Hematopoietic multipotent progenitor cell treated with erythropoietin and hydrocortisone succinate and interleukin-3 and kit ligand, for 8 days (in vitro differentiated cells): ENCODE data around the gene CYS1.
"Not testable (repeated sequence)": the region's sequence is repeated elsewhere in the genome, so short reads cannot be mapped to it uniquely, and the experiment has no call there.

Source experiments
- DNase-seq: peaks from one replicate; pipeline ENCODE4 v3.0.0-alpha.2; 2015

The CYS1 gene

DNA sequence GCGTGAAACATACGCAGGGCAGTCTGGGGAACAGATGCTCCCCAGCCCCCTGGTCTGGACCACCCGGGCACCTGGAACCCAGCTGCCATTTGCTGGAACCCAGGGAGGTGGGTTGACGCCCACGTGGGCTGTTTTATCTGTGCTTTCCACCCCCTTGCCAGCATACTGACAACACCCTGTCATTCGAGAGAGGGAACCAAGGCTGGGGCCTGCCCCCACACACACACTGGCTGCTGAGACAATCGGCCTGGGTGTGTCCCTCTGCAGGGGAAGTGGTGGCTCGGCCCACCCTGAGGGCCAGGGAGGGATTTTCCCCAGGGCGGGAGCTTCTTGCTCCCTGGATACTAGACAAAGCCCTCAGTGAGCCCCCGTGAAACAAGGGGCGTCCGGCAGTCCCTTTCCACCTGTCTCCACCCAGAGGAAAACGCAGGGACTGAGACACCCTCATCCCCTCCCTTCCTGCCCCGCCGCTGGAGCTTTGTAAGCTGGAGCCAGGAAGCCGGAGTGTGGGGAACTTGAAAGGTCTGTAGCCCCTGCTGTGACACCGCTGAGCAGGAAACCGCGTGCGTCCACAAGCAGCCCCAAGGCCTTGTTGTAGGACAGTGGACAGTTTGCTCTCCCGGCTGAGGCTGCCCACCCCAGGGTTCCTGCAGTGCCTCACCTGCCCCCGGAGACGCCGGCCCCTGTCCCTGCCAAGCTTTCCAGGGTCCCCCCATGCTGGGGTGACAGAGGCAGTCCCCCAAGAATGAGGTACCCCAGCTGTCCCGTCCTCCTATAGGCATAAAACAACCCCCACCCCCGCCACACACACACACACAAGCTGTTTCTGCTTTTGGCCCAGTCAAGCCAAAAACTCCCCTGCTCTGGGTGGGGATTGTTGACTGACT, 51.0 kb downstream of the CYS1 start:
- peak; percentile 98 for DNase-seq

DNA sequence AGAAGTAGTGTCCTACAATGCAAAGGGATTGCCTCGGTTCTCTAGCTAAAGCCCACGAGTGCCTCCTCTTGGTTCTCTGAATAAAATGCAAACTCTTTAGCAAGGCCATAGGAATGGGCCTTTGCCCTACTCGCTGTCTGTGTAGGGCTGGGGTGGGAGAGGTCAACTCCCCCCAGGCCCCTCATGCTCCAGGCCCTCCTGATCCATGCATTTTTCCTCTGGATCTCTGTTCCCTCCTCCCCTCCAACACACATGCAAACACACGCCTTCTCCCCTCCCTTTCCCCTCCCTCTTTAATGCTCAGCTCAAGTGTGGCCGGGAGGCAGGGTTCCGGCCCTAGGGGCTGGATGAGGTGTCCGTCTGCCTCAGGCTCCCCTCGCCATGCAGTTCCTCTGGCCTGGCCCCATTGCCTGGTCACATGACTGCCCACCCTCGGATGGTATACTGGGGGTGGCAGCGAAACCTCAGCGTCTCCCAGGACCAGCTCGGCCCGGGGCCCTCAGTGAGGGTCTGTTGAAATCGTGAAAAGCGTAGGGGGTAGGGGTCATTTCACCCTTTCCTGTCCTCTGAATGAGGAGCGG, 51.7 kb downstream of the CYS1 start:
- no peak for DNase-seq

DNA sequence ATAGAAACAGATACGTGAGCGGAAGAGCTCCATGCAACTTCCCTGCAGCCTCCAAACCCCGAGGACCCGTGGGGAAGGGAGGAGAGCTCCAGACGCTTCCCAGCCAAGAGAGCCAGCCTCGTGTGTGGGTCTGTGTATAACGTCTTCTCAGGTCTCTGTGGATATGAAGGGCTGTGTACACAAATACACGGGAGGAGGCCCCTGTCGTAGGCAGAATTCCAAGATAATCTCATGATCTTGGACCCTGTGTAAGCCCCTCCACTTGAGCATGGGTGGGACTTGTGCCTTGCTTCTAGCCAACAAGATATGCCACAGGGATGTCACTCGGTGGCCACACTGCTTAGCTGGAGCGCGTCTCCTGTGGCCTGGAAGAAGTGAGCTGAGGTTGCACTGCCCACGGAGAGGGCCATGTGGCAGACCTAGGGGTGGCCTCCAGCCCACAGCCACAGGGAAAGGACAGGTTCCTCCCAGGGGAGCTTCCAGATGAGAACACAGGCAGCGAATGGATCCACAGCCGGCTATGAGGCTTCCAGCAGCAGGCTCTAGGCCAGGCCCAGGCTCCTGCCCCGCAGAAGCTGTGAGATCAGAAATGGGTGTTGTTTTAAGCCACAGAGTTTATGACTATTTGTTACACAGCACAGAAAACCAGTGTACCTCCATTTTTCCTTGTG, 52.4 kb downstream of the CYS1 start:
- DNase-seq = no peak

DNA sequence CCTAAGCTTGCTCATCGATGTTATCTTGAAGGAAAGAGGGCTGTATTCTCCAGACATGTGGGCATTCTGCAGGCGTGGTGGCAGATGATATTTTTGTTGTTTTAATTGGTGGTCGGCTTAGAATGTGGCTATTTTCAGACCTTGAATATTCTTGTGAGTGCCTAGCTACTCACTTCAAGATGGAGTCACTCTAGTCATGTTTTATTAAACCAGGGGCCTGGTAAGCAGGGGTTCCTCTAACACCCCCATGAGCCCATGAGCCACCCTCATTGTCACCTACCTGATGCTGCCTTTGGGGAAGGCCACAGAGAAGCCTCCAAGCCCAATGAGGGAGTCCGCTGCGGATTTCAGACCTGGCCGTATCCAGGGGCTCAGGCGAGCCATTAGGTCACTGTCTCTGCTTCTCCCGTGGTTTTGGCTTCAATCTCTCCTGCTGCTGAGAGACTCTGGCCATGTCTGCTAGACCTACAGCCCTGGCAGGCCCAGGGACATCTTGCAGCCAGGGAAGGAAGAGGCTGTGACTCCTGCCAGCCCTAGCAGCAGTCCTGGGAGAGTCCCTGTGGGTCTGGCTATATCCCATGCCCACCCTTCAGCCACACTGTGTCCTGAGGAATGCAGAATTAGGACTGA, 53.2 kb downstream of the CYS1 start:
- no peak for DNase-seq

DNA sequence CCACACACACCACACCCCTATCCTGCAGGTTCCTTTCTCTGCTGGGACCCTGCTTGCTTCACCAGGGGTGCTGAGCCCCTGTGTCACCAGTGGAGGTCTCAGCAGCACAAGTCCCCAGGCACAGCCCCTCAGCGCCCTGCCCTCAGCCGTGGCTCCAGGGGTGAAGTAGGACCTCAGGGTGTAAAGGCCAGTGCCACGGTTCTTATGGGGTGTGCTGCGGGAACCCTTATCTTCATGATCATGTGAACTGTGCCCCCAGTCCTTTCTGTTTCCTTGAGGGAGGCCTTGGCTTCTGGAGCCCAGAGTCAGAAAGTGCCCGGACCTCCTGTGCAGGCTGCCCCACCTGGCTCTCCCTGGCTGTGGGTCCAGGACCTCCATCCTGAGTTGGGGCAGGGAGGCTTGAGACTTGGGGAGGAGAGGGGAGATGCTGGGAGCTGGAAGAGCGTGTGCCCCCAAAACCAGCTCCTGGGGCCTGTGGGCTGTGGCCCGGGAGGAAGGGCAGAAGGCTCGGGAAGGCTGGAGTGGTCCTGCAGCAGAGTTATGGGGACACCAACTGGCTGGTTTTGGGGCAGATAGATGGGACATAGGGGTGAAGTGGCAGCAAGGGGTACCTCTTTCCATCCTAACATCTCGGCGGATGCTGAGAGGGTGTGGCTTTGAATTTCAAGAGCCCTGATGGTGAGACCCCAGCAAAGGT, 57.1 kb downstream of the CYS1 start:
- no peak for DNase-seq

DNA sequence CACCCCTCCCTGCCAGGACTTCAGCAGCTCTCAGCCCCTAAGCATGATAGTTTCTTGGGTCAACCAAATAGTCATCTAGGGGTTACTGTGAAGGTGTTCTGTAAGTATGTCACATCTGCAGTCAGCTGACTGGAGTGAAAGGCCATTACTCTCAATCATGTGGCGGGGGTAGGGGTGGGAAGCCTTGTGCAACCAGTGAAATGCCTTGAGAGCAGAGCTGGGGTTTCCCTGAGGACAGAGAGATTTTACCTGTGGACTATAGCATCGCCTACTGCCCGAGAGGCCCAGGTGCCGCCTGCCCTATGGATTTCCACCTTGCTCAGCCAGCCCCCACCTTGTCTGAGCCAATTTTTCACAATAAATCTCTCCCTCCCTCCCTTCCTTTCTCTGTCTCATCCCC, 57.8 kb downstream of the CYS1 start:
- no peak for DNase-seq

DNA sequence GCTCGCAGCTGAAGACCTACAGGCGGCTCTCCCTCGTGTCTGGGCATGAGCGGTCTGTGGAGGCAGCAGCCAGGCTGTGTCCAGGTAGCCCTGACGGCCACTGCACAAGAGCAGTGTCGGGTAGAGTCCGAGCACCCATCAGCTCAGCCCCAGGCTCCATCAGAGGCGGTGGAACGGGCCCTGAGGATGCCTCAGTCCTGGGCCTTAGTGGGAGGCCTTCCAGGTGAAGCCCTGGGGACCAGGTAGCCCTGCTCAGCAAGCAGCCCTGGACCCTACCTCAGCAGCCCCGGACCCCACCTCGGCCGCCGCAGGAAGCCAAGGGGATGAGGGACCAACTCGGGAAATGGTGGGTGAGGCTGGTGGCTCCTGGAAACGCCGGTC, 58.2 kb downstream of the CYS1 start:
- no peak for DNase-seq

DNA sequence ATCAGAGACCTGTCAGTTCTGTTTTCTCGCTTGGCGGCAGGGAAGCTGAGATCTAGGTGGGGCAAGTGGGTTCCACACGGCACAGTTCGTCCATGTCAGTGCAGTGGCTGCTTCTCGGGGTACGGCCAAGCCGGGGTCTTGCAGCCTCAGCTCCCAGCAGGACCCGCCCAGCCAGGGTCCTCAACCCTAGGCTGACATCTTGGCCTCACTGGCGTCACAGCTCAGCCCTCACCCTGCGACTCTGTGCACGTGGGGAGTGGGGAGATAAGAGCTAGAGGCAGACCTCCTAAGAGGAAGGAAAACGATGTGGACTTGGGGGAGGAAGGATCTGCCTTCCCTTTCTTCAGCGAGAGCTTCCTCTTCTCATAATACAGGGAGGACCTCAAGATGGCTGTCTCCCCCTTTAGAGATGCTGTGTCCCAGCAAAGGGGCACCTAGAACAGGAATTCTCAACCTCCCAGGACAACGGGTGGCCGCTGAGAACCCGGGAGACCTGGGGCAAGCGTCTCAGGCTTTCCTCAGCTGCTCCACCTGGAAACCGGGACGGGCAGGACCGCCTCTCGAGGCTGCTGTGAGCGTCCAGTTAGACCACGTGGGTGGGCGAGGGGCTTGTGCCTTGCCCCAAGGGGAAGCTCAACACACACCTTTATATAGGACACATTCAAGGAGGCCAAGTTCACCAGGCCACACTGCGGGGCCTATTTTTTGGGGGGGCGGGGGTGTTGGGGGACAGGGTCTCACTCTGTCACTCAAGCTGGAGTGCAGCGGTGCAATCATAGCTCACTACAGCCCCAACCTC, 60.4 kb downstream of the CYS1 start:
- DNase-seq = no peak

DNA sequence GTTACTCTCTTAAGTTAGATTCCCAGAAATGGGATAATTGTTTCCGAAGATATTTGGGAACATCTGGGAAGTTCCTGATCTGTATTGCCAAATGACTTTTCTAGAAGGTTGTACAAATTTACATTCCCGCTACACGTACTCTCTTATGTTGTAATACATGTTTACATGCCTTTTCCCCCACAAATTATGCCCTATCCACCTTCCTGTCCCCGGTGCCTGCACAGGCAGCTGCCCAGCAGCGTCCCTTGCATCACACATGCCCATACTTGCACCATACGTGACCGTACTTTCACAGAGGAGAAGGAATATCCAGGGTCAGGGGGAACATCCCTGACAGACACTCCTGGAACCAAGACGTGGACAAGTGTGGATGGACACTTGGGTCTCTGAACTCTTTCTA, 61.0 kb downstream of the CYS1 start:
- no peak for DNase-seq

DNA sequence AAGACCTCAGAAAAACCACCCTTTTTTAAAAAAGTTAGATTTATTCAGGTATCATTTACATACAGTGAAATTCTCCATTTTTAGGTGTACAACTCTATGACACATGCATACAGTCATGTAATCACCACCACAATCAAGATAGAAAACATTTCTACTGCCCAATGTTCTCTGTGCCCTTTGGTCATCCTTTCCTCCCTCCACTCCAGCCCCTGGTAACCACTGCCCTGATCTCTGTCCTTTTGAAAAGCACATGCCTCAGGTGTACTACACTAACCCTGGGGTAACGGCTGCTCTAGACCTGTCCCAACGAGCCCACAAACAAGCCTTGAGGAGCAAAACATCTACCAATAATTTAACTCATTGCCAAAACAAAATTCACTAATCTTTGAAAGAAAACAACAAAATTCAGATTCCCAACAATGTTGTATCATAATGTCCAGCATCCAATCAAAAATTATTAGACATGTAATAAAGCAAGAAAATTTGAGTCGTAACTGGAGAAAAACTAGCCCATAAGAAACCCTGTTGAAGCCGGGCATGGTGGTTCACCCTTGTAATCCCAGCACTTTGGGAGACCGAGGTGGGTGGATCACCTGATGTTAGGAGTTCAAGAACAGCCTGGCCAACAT, 62.8 kb downstream of the CYS1 start:
- DNase-seq = no peak

DNA sequence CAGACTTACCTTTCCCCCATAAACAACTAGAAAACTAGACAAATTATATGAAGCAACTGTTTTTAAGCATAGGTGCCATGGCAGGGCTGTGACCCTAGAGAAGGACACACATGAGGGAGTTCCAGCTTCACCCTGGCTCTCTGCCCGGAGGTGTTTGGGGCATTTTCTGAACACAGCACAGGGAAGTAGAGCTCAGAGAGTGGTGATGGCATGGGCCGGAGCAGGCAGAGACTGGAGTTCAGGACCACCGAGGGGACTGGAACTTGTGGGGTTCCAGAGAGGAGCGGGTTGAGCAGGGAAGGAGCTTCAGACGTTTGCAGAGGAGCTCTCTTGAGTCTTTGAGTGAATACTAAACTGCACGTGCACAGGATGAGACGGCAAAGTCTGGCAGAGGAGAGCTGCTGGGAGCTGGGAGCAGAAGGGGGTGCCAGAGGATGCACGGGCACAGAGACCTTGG, 63.4 kb downstream of the CYS1 start:
- no peak for DNase-seq

DNA sequence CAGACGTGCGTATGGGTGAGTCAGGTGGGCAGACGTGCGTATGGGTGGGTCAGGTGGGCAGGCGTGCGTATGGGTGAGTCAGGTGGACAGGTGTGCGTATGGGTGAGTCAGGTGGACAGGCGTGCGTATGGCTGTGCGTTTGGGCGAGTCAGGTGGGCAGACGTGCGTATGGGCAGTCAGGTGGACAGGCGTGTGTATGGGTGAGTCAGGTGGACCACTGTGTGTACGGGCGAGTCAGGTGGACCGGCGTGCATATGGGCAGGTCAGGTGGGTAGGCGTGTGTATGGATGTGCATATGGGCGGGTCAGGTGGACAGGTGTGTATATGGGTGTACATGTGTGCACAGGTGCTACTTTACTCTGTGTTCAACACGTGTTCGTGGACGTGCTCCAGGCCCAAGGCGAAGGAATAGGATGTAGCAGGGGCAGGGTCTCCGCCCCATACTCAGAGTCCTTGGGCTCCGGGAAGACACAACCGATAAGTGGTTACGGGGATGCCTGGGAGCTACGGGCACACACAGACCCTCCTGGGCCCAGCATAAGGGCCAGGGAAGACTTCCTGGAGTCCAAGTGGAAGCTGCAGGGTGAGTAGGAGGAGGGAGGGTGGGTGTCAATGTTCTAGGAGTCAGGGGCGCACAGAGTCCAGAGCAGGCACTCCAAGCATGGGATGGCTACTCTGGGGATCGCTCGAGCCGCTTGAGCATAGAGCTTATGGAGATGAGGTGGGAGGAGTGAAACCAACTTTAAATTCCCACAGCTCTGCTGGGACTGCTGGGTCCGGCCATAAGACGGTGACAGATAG, 64.0 kb downstream of the CYS1 start:
- DNase-seq = no peak

DNA sequence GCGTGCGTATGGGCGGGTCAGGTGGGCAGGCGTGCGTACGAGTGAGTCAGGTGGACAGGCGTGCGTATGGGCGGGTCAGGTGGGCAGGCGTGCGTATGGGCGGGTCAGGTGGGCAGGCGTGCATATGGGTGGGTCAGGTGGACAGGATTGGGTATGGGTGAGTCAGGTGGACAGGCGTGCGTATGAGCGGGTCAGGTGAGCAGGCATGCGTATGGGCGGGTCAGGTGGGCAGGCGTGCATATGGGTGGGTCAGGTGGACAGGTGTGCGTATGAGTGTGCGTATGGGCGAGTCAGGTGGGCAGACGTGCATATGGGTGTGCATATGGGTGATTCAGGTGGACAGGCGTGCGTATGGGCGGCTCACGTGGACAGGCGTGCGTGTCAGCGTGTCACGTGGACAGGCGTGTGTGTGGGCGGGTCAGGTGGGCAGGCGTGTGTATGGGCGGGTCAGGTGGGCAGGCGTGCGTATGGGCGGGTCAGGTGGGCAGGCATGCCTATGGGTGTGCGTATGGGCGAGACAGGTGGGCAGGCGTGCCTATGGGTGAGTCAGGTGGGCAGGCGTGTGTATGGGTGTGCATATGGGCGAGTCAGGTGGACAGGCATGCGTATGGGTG, 64.7 kb downstream of the CYS1 start:
- not testable (repeated sequence) for DNase-seq

DNA sequence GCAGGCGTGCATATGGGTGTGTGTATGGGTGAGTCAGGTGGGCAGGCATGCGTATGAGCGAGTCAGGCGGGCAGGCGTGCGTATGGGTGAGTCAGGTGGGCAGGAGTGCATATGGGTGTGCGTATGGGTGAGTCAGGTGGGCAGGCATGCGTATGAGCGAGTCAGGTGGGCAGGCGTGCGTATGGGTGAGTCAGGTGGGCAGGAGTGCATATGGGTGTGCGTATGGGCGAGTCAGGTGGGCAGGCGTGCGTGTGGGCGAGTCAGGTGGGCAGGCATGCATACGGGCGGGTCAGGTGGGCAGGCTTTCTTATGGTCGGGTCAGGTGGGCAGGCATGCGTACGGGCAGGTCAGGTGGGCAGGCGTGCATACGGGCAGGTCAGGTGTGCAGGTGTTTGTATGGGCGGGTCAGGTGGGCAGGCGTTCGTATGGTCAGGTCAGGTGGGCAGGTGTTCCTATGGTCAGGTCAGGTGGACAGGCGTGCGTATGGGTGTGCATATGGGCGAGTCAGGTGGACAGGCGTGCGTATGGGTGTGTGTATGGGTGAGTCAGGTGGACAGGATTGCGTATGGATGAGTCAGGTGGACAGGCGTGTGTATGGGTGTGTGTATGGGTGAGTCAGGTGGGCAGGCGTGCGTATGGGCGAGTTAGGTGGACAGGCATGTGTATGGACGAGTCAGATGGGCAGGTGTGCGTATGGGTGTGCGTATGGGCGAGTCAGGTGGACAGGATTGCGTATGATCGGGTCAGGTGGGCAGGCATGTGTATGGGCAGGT, 65.6 kb downstream of the CYS1 start:
- no peak for DNase-seq

DNA sequence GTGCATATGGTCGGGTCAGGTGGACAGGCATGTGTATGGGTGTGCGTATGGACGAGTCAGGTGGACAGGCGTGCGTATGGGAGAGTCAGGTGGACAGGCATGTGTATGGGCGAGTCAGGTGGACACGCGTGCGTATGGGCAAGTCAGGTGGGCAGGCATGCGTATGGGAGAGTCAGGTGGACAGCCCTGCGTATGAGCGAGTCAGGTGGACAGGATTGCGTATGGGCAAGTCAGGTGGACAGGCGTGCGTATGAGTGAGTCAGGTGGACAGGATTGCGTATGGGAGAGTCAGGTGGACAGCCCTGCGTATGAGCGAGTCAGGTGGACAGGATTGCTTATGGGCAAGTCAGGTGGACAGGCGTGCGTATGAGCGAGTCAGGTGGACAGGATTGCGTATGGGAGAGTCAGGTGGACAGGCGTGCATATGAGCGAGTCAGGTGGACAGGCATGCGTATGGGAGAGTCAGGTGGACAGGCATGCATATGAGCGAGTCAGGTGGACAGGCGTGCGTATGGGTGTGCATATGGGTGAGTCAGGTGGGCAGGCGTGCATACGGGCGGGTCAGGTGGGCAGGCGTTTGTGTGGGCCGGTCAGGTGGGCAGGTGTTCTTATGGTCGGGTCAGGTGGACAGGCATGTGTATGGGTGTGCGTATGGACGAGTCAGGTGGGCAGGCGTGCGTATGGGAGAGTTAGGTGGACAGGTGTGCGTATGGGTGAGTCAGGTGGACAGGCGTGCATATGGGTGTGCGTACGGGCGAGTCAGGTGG, 66.4 kb downstream of the CYS1 start:
- not testable (repeated sequence) for DNase-seq

DNA sequence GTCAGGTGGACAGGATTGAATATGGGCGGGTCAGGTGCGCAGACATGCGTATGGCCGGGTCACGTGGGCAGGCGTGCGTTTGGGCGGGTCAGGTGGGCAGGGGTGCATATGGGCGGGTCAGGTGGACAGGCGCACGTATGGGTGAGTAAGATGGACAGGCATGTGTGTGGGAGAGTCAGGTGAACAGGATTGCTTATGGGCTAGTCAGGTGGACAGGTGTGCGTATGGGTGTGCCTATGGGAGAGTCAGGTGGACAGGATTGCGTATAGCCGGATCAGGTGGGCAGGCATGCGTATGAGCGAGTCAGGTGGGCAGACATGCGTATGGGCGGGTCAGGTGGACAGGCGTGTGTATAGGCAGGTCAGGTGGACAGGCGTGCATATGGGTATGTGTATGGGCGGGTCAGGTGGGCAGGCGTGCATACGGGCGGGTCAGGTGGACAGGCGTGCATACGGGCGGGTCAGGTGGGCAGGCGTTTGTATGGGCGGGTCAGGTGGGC, 67.2 kb downstream of the CYS1 start:
- DNase-seq = no peak

DNA sequence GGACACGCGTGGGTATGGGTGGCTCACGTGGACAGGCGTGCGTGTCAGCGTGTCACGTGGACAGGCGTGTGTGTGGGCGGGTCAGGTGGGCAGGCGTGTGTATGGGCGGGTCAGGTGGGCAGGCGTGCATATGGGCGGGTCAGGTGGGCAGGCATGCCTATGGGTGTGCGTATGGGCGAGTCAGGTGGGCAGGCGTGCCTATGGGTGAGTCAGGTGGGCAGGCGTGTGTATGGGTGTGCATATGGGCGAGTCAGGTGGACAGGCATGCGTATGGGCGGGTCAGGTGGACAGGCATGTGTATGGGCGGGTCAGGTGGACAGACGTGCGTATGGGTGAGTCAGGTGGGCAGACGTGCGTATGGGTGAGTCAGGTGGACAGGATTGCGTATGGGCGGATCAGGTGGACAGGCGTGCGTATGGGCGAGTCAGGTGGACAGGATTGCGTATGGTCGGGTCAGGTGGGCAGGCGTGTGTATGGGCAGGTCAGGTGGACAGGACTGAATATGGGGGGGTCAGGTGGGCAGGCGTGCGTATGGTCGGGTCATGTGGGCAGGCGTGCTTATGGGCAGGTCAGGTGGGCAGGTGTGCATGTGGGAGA, 67.7 kb downstream of the CYS1 start:
- not testable (repeated sequence) for DNase-seq
